Right ventricle myocardium inferior (tissue), 1 donor: ENCODE data around the gene SLC12A2. TPM values are rescaled to one million over a fixed set of nuclear protein-coding genes. Genes with fewer than 3 reads are reported as not detected.

ENCODE experiments used
- ATAC-seq: fragments of 200-7000 bp; cut with Tn5 transposase; one replicate; pipeline ENCODE4 v1.9.1; 2020; ENCODE audit warnings: mild to moderate bottlenecking, moderate library complexity
- DNase-seq: peaks from one replicate; pipeline ENCODE4 v3.0.0; 2021; ENCODE audit errors: missing footprints
- intact Hi-C: fragments of 100-400 bp; cut with DNase I; formaldehyde crosslinking; loops from one replicate; pipeline ENCODE4 v1.11.0; 2022
- total RNA-seq: library from RNA; stranded (reverse); fragmentation: NEBNext Ultra II Directional; extraction: Animal tissue kit (Norgen Biotek cat#: 25700); gene quantifications from one replicate; pipeline ENCODE4 v1.2.1, GENCODE V29; 2021
- donor health status: DM: no; HTN: yes; CAD: no; lungs with severe emphysema.

SLC12A2 gene
- total RNA-seq, 1 donor from 2014 or later = 10.7 TPM

DNA sequence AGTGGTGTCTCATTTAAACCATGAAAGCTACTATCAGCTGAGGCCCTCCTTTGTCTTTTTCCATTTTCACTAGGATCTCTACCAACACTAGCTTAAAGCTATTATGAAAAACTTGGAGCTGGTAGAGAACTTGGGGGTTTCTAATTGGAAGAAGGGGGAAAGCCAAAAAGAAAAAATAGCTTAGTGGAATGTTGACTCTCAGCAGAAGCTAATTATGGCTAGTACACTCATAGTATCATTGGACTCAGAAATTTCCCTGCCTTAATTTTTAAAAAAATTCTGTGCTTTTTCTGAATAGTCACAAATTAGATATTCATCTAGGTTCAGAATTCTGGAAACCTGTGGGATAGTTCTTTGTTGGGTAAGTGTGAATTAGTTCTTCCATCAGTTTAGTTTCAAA is 8.0 kb downstream of the SLC12A2 start:
- DNase-seq (no peak), ATAC-seq (no peak)
- intact Hi-C loops = no loop called here

DNA sequence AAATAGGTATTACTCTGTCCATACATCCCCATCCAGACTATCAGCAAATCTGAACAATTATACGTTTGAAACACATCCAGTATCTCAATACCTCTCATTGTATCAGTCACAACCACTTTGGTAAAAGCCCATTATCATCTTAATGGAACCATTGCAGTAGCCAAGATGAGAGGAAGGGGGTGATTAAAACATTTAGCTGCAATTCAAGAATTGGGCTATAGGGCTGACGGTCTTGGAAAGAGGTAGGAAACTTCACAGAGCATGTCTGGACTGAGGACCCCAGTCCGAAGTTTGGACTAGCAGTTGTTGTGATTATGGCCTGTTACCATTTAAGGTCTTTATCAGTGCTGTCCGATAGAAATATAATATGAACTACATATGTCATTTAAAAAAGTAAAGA is 8.6 kb downstream of the SLC12A2 start:
- DNase-seq (no peak), ATAC-seq (no peak)
- intact Hi-C loops = no loop called here

DNA sequence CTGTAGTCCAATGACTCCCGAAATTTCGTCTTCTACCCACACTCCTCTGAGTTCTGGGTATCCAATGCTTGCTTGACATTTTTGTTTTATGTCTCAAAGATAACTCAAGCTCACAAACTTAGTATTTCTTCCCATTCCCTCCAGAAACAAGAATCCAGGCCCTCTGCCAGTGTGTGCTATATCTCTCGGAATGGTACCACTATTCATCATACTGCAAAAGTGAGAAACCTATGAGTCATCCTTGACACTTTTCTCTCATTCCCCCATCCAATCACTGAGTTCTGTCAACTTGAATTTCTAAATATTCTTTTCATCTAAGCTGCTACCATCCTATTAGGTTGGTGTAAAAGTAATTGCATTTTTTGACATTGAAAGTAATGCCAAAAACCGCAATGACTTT is 9.8 kb downstream of the SLC12A2 start:
- intact Hi-C loops = no loop called here
- no peak for DNase-seq
- no peak for ATAC-seq

DNA sequence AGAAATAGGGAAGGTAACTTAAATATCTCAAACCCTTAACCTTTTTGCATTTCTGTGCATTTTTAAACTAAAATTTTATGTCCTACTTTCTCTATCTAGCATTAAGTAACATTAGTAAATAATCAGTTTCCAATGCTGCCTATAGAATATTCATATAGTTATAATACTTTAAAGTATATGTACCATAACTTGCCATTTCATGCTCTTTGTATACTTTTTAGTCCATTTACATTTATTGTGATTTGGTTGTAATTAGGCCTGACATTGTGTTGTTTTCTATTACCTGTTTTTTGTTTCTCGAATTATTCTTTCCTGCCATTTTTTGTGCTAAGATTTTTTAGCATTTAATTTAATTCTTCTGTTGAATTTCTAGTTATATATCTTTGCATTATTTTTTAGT is 13.7 kb downstream of the SLC12A2 start:
- no peak for ATAC-seq
- intact Hi-C loops = no loop called here
- no peak for DNase-seq

DNA sequence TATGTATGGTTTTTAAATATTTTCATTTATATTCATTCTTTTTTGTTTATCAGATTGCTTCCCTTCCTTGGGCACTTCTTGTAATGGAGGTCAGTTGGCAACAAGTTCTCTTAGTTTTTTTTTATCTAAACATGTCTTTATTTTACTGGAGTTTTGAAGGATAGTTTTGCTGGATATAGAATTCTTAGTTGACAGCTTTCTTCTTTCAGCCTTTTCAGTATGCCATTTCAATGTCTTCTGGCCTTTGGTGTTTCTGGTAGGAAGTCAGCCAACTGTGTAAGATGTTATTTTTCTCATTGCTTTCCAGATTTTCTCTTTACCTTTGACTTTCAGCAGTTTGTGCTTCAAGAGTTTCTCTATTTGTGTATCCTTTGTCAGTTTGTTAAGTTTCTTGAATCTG is 14.2 kb downstream of the SLC12A2 start:
- ATAC-seq = no peak
- DNase-seq = no peak
- intact Hi-C loops = no loop called here

DNA sequence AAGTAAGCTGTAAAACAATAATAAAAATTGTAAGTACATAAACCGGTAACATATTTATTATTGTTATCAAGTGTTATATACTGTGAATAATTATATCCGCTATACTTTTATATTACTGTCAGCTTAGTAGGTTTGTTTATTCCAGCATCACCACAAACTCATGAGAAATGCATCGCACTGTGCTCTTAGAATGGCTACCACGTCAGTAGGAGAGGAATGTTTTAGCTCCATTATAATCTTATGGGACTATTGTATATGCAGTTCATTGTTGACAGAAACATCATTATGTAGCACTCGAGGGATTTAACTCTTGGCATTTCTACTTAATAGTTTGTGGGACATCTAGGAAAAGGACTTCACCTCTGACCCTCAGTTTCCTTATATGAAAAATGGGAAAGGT is 16.4 kb downstream of the SLC12A2 start:
- intact Hi-C loops = no loop called here
- ATAC-seq = no peak

DNA sequence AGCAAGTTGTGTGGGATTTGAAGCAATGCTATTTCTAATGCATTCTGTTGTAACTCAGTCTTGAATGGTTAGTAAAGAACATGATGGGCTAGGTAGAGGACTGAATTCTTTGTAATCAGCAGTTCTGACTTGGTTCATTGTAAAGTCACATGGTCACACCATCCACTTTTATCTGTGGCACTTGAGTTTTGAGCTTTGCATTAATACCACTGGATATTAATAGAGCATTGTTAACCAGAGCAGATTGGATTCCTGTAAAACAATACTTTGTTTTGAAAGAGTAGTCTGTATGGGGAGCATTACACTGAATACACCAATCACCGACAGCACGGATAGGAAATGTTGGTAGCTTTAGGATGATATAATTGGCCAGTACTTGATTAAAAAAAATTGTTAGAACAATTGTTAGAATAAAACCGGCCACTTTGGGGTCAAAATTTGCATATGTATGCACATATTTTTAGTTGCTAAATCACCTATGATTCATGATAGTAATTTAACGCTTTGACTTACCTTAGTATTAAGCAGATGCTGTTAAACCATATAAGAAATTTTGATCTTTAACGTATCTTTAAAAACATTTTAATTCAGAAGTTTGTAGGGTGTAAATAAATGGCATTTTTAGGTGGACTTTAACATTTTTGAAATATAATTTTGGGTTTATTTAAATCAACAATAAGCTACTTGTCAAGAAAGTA is 17.4 kb downstream of the SLC12A2 start:
- intact Hi-C loops = no loop called here
- no peak for DNase-seq
- ATAC-seq = peak; percentile 80

More for the DNA sequence above, 16.4 kb downstream of the SLC12A2 start:
- no peak for DNase-seq

DNA sequence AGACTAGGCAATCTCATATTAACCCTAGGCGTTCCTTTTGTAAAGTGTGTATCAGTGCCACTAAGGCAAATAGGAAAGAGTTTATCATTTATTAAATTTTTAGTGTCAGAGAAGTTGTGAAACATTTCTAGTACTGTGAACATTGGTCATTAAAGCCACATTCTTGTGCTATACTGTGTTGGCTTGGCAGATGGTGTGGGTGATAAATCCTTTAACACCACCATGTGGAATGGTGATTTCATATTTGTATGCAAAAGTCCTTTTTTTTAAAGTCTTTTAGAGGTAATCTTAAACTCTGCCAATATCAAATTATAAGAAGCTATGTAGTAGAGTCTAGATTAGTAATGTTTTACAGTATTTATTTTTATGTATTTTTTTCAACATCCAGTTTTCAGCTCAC is 18.1 kb downstream of the SLC12A2 start:
- ATAC-seq (no peak), DNase-seq (no peak)
- intact Hi-C loops = no loop called here

DNA sequence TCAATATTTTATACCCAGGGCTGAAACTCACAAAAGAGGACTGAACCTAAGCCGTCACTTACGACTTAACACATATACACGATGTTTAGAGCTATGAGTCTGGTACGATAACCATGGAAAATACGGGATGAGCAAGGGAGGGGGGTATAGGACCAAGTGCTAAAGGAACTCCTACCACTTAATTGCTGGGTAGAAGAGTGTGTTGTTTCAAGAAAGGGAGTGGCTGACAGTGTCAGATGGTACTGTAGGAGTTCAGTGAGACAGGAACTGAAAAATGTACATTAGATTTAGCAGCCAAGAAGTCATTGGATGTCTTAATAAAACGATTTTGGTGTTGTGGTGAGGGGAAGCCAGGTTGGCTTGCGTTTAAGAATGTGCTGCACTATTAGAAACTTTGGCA is 21.6 kb downstream of the SLC12A2 start:
- ATAC-seq = peak; percentile 37
- DNase-seq = no peak
- intact Hi-C loops = no loop called here

DNA sequence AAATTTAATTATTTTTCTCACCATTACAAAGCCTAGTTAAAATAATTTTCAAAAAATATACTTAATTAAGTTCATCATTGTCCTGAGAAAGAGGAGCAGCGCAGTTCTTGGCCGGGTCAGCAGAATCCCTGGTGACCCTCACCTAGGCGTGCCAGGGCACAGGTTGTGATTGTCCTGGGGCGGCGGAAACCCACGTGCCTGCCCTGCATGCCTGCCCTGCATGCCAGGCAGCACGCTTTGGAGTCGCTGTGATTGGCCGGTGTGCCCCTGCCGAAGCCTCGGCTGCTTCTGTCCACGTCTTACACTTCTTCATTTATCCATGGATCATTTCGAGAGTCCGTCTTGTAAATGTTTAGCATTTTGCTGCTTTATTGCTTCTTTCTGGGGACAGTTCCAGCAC is 25.6 kb downstream of the SLC12A2 start:
- intact Hi-C loops = no loop called here
- DNase-seq (peak; percentile 56), ATAC-seq (peak; percentile 65)

DNA sequence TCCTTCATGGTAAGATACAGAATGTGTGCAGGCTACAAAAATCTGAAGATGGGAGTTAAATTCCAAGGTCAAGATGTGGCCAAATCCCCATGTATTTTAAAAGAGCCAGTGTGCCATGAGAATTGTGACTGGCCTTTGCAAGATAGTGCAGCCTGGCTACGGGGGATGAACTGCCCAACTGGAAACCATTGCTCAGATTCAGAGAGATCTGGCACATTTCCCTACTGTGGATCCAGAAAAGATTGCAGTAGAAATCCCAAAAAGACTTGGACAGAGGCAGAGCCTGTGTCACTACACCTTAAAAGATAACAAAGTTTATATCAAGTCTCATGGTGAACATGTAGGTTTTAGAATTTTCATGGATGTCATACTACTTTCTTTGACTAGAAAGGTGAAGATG is 26.2 kb downstream of the SLC12A2 start:
- ATAC-seq (no peak), DNase-seq (no peak)
- intact Hi-C loops = no loop called here

DNA sequence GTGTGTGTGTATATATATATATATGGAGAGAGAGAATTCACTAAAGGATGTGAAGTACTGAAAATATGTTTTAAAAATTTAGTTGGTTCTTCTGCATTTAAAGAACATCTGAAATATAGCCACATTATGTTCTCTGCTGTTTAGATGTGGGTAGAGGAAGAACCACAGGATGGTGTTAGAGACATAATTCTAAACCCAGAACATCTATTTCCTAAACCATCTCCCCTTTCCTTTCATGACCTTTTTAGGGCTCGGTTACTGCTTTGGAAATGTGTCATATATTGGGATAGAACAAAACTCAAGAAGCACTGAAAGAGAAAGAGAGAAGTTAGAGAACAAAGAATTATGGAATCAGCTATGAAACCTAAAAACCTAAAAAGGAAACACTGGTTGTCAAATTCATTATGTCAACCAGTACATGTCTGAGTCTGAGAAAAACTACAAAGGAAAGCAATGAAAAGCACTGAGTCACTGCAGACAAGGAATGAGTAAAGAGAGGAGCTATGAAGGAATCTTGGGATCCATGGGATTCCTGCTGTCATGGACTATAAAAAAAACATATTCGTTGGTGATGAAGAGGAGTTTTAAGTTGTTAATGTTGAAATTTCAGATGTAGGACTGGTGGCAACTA is 28.4 kb downstream of the SLC12A2 start:
- DNase-seq (no peak), ATAC-seq (no peak)
- intact Hi-C loops = no loop called here

DNA sequence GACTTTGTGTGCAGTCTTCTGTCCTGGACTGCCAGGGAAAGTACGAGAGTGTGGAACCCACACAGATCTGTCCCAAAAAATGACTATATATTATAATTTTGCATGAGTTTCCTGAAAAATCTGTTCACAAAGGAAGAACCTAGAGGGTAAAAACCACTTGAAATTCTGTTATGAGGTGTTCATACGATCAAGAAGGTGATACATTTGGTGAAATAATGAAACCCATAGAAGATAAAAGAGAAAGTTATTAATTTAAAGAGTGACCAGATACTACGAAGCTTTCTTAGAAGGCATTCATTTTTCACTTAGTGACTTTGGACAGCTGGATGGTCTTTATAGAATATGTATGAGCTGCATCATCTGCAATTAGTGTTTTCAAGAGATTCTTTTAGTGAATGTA is 32.9 kb downstream of the SLC12A2 start:
- DNase-seq = no peak
- no peak for ATAC-seq
- intact Hi-C loops = no loop called here

DNA sequence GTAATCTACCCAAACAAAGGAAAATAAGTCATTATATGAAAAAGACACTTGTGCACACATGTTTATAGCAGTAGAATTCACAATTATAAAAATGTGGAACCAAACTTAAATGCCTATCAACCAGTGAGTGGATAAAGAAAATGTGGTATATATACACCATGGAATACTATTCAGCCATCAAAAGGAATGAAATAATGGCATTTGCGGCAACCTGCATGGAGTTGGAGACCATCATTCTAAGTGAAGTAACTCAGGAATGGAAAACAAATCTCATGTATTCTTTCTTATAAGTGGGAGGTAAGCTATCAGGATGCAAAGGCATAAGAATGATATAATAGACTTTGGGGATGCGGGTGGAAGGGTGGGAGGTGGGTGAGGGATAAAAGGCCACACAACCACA is 34.6 kb downstream of the SLC12A2 start:
- ATAC-seq (no peak), DNase-seq (no peak)
- intact Hi-C loops = no loop called here

DNA sequence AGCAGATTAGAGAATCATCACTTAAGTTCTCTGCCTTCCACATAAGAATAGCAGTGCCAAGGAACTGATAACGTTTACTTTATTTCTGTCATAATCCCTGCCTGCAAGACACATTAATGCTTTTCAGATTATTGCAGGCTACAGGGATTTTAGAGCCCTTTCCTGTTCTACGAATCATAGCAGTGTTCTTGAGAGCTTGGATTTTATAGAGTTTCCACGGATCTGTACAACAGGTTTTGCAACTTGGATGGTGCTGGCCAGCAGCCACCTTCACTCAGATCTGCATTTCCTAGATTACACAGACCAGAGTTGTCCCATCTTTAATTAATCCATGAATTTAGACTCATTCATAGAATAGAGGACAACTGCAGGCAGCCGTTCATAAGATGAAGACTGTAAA is 38.1 kb downstream of the SLC12A2 start:
- intact Hi-C loops = loop anchor here (2.0 kb wide), 1 partner anchor 37 kb away; no protein-coding TSS in a partner anchor
- ATAC-seq = no peak
- DNase-seq = no peak

DNA sequence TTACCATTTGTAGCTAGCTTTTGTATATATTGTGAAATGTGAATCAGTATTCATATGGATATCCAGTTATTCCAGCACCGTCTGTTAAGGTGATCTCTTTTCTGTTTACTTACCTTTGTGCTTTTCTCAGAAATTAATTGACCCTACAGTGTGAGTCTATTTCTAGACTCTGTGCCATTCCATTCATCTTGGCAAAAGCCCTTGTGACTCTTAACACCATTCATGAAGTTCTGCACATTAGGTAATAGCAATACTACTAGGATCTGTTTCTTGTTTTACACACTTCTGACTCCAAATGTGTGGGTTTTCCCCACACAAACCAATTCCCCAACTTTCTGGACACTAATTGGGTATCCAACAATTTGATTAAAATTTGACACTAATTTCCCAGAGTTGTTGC is 40.4 kb downstream of the SLC12A2 start:
- intact Hi-C loops = loop anchor here (2.0 kb wide), 1 partner anchor 39 kb away; no protein-coding TSS in a partner anchor
- peak; percentile 31 for ATAC-seq
- DNase-seq = no peak

DNA sequence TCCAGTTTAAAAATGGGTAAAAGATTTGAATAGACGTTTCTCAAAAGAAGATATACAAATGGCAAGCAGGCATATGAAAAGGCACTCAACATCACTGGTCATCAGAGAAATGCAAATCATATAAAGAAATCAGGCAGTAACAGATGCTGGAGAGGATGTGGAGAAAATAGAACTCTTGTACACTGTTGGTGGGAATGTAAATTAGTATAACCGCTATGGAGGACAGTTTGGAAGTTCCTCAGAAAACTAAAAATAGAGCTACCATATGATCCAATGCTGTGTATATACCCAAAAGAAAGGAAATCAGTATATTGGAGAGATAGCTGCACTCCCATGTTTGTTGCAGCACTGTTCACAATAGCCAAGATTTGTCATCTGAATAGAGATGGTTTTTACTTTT is 42.7 kb downstream of the SLC12A2 start:
- intact Hi-C loops = no loop called here
- ATAC-seq (no peak), DNase-seq (no peak)

DNA sequence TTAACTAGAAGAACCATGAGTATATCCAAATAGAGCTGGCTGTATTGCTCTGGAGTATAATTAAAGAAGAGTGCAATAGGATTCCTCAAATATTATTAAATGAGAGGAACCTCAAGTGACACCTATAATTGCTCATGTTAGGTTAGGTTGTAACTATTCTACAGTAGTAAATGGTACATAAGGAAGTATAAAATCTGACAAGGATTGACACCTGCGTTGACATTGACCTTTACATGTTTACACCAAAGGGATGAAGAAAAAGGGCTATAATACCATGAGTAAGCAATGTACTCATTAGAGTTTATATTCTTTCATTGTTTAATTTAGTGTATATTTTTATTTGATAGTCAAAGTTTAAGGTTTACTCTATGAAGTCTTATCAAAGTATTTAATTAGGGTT is 48.9 kb downstream of the SLC12A2 start:
- DNase-seq (no peak), ATAC-seq (no peak)
- intact Hi-C loops = no loop called here

DNA sequence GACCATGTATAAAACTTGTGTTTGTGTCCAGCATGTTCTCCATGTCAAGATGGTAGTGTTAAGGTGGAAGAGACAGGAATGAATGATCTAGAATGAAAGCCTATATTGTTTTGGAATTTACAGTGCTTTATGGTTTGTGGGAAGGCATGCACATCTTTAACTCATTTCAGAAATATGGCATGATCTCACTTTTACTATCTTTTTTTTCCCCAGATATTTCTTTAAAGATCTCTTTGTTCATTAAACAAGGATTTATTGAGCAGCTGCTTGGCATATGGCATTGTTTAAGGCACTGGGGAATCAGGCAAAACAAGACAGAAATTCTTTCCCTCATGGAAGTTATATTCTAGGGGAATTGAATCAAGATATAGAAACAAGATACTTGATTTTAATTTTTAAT is 51.7 kb downstream of the SLC12A2 start:
- ATAC-seq (no peak), DNase-seq (no peak)
- intact Hi-C loops = no loop called here

DNA sequence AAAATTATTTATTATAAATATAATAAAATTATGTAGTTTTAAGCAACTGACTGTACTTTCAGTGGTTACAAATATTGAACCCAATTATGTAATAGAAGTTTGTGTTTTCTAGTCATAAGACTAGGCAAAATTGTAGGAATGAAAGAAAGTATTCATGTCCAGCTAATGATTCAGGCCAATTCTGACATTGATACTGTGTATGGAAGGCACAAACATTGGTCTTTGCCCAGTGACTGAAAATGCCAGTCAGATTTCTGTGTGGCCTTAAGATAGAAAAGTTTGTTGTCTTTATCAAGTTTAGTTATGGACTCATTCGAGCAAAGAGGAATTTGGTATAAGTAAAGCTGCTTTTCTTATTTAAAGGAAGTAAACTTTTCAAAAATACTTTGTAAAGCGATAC is 60.3 kb downstream of the SLC12A2 start:
- ATAC-seq = no peak

DNA sequence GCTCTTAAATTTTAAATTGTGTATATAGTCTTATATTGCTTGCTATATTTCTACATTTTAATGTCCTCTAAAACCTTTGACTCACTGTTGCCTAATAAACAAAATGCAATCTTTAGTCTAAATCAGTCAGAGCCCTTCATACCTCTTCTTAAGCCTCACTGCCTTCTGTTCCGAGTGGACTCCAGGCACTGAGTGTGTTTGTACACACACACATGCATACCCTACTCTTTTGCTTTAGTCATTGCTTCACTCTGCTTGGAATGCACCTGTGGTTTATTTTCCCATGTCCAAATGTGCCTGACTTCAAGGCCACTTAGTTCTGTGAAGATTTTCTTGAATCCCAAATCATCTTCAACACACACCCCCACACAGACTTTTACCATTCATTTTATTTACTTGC is 60.9 kb downstream of the SLC12A2 start:
- DNase-seq (no peak), ATAC-seq (no peak)
- intact Hi-C loops = no loop called here

More for the DNA sequence above, 60.3 kb downstream of the SLC12A2 start:
- intact Hi-C loops = no loop called here
- no peak for DNase-seq
